ENCODE results near the gene PAX2. TPM values are rescaled to one million over a fixed set of nuclear protein-coding genes. Genes with fewer than 3 reads are reported as not detected.

The PAX2 gene
- total and polyA plus RNA-seq, 2 of the 13 experiments (the other 11 are each of a cell fraction or from before 2014, with no cell fraction given), result not detected

GRCh38 chr10:100876585-100877460 lies 131.4 kb downstream of the PAX2 start (continued):
- TF ChIP-seq ZBTB40 (IDR thresholded peaks at IDR 0.05) (no peak), ZBTB40 (CRISPR knock-in tag; IDR thresholded peaks at IDR 0.05) (0 out of 2 replicates have a peak, but pooled peaks have one; percentile 40), RBFOX2 (IDR thresholded peaks at IDR 0.05; ENCODE audit: low read depth, low read length) (0 out of 2 replicates have a peak, but pooled peaks have one; percentile 29), ZNF687 (CRISPR knock-in tag; IDR thresholded peaks at IDR 0.05) (peak; percentile 64), ZBTB7A (CRISPR knock-in tag; IDR thresholded peaks at IDR 0.05) (0 out of 2 replicates have a peak, but pooled peaks have one; percentile 26), HNRNPL (IDR thresholded peaks at IDR 0.05; ENCODE audit: low read depth, low read length) (0 out of 2 replicates have a peak, but pooled peaks have one; percentile 32), ZNF891 (CRISPR knock-in tag; IDR thresholded peaks at IDR 0.05) (peak; percentile 11; the same call in 1 of the 2 replicates), ZBTB7B (CRISPR knock-in tag; IDR thresholded peaks at IDR 0.05) (peak; percentile 54), SALL1 (CRISPR knock-in tag; IDR thresholded peaks at IDR 0.05) (0 out of 2 replicates have a peak, but pooled peaks have one; percentile 24)

Measured in HepG2 (cell line).